SK-N-SH (cell line): ENCODE data around the gene ASB9.

Experiments used
- CTCF ChIP-seq: fragments of 200-600 bp; sonication (generic); IDR thresholded peaks from 2 replicates; pipeline ENCODE4 v1.6.1; 2017; ENCODE audit warnings: antibody characterized with exemption, mild to moderate bottlenecking, moderate library complexity
- EP300 ChIP-seq, 2 experiments: IDR thresholded peaks; 2 replicates each; pipeline versions ENCODE4 v1.4.0 to v1.6.1; 2012; ENCODE audit warnings: borderline replicate concordance in 1 of 2, low read depth in 1 of 2, low read length in 1 of 2
- EZH2phosphoT487 ChIP-seq: fragments of 200-600 bp; sonication (generic); IDR thresholded peaks from 2 replicates; pipeline ENCODE4 v1.6.1; 2017; ENCODE audit warnings: low read depth, mixed run types, mild to moderate bottlenecking, antibody characterized with exemption, moderate library complexity, borderline replicate concordance
- MXI1 ChIP-seq: IDR thresholded peaks from 2 replicates; pipeline ENCODE4 v1.6.1; 2012; ENCODE audit warnings: mild to moderate bottlenecking, low read depth, low read length, improper control_type of control experiment
- TAF1 ChIP-seq: IDR thresholded peaks from 2 replicates; pipeline ENCODE4 v1.6.1; 2012; ENCODE audit warnings: low read depth, mild to moderate bottlenecking, low read length, moderate library complexity, borderline replicate concordance
- TF ChIP-seq, protein P1 (sequence below): IDR thresholded peaks from 2 replicates; pipeline ENCODE4 v1.4.0; 2012; ENCODE audit warnings: low read depth, borderline replicate concordance

DNA sequence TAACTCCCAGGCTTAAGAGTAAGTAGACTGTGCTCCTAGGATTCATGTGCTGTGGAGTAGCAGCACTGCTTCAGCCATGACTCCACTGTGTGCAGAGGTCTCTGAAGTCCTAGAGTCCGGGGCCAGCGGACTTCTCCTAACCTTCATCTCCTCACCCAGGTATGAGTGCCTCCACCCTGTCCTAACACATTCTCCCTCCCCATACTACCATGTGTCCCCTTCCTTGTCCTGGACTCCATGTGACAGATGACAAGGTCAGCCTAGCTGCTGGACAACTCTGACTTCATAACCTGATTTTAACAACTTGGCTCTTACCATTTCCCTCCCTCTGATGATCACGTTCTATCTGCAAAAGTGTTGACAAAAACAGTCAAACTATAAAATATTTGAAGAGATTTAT, 28.9 kb upstream of the ASB9 start:
- TF ChIP-seq EP300 (IDR thresholded peaks at IDR 0.05; ENCODE audit: borderline replicate concordance in 1 of 2, low read depth in 1 of 2, low read length in 1 of 2) (no peak), CTCF (no peak), EZH2phosphoT487 (no peak), MXI1 (no peak), TAF1 (no peak)
- TF ChIP-seq, protein P1, sequence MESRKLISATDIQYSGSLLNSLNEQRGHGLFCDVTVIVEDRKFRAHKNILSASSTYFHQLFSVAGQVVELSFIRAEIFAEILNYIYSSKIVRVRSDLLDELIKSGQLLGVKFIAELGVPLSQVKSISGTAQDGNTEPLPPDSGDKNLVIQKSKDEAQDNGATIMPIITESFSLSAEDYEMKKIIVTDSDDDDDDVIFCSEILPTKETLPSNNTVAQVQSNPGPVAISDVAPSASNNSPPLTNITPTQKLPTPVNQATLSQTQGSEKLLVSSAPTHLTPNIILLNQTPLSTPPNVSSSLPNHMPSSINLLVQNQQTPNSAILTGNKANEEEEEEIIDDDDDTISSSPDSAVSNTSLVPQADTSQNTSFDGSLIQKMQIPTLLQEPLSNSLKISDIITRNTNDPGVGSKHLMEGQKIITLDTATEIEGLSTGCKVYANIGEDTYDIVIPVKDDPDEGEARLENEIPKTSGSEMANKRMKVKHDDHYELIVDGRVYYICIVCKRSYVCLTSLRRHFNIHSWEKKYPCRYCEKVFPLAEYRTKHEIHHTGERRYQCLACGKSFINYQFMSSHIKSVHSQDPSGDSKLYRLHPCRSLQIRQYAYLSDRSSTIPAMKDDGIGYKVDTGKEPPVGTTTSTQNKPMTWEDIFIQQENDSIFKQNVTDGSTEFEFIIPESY, result no peak
